ENCODE data around the gene KIF16B.
"Not testable (repeated sequence)": the region's sequence is repeated elsewhere in the genome, so short reads cannot be mapped to it uniquely, and the experiment has no call there.

KIF16B gene

GRCh38 chr20:16611817-16612216 lies 38.6 kb upstream of the KIF16B start:
- Histone ChIP-seq H3K27me3 (ENCODE audit: insufficient read depth, low read length) (peaks cover 22% of the 10 kb centered on the region), H3K4me3 (ENCODE audit: low read depth, low read length) (no peak overlapping the region), H3K4me1 (ENCODE audit: control insufficient read depth, insufficient read depth, low read length, unreplicated experiment) (no peaks in the 10 kb centered on the region), H2AFZ (ENCODE audit: low read length, unreplicated experiment) (no peak overlapping the region), H3K79me2 (ENCODE audit: control insufficient read depth, insufficient read depth, low read length, unreplicated experiment) (no peaks in the 10 kb centered on the region), H3K27ac (ENCODE audit: low read depth, low read length) (no peak overlapping the region), H3K36me3 (ENCODE audit: insufficient read depth, low read length) (no peaks in the 10 kb centered on the region)

- no peaks in the 10 kb centered on the region for H3K4me1 ChIP-seq (ENCODE audit: control insufficient read depth, insufficient read depth, low read length, unreplicated experiment)
- H3K79me2 ChIP-seq (ENCODE audit: control insufficient read depth, insufficient read depth, low read length, unreplicated experiment) = no peaks in the 10 kb centered on the region
- peaks cover 26% of the 10 kb centered on the region for H3K27me3 ChIP-seq (ENCODE audit: insufficient read depth, low read length)
- no peak overlapping the region for H3K27ac ChIP-seq (ENCODE audit: low read depth, low read length)
- H3K4me3 ChIP-seq (ENCODE audit: low read depth, low read length) = no peak overlapping the region
- no peaks in the 10 kb centered on the region for H3K36me3 ChIP-seq (ENCODE audit: insufficient read depth, low read length)
- no peak overlapping the region for H2AFZ ChIP-seq (ENCODE audit: low read length, unreplicated experiment)
Observed at GRCh38 chr20:16609066-16609465, 35.8 kb upstream of the KIF16B start.

- no peaks in the 10 kb centered on the region for H3K79me2 ChIP-seq (ENCODE audit: control insufficient read depth, insufficient read depth, low read length, unreplicated experiment)
- H3K4me1 ChIP-seq (ENCODE audit: control insufficient read depth, insufficient read depth, low read length, unreplicated experiment) = no peaks in the 10 kb centered on the region
- no peaks in the 10 kb centered on the region for H3K36me3 ChIP-seq (ENCODE audit: insufficient read depth, low read length)
- no peak overlapping the region for H3K27ac ChIP-seq (ENCODE audit: low read depth, low read length)
- no peak overlapping the region for H2AFZ ChIP-seq (ENCODE audit: low read length, unreplicated experiment)
- no peak overlapping the region for H3K4me3 ChIP-seq (ENCODE audit: low read depth, low read length)
- H3K27me3 ChIP-seq (ENCODE audit: insufficient read depth, low read length) = peaks cover 26% of the 10 kb centered on the region
Observed at GRCh38 chr20:16608277-16608650, 35.0 kb upstream of the KIF16B start.

- Histone ChIP-seq H3K4me3 (ENCODE audit: low read depth, low read length) (no peak overlapping the region), H3K36me3 (ENCODE audit: insufficient read depth, low read length) (no peaks in the 10 kb centered on the region), H3K27ac (ENCODE audit: low read depth, low read length) (no peak overlapping the region), H2AFZ (ENCODE audit: low read length, unreplicated experiment) (no peak overlapping the region), H3K4me1 (ENCODE audit: control insufficient read depth, insufficient read depth, low read length, unreplicated experiment) (no peaks in the 10 kb centered on the region), H3K27me3 (ENCODE audit: insufficient read depth, low read length) (peaks cover 24% of the 10 kb centered on the region), H3K79me2 (ENCODE audit: control insufficient read depth, insufficient read depth, low read length, unreplicated experiment) (no peaks in the 10 kb centered on the region)
Observed at GRCh38 chr20:16607364-16608276, 34.4 kb upstream of the KIF16B start.

- H3K27ac ChIP-seq (ENCODE audit: low read depth, low read length) = no peak overlapping the region
Observed at GRCh38 chr20:16606468-16607070, 33.3 kb upstream of the KIF16B start.

GRCh38 chr20:16601047-16601446 lies 27.8 kb upstream of the KIF16B start:
- no peak overlapping the region for H2AFZ ChIP-seq (ENCODE audit: low read length, unreplicated experiment)
- no peaks in the 10 kb centered on the region for H3K79me2 ChIP-seq (ENCODE audit: control insufficient read depth, insufficient read depth, low read length, unreplicated experiment)
- no peak overlapping the region for H3K27ac ChIP-seq (ENCODE audit: low read depth, low read length)
- peaks cover 26% of the 10 kb centered on the region for H3K27me3 ChIP-seq (ENCODE audit: insufficient read depth, low read length)
- no peaks in the 10 kb centered on the region for H3K4me1 ChIP-seq (ENCODE audit: control insufficient read depth, insufficient read depth, low read length, unreplicated experiment)
- no peaks in the 10 kb centered on the region for H3K36me3 ChIP-seq (ENCODE audit: insufficient read depth, low read length)
- H3K4me3 ChIP-seq (ENCODE audit: low read depth, low read length) = no peak overlapping the region

More at GRCh38 chr20:16606468-16607070, 33.3 kb upstream of the KIF16B start:
- H3K4me3 ChIP-seq (ENCODE audit: low read depth, low read length) = no peak overlapping the region
- H3K4me1 ChIP-seq (ENCODE audit: control insufficient read depth, insufficient read depth, low read length, unreplicated experiment) = no peaks in the 10 kb centered on the region
- H3K36me3 ChIP-seq (ENCODE audit: insufficient read depth, low read length) = no peaks in the 10 kb centered on the region
- H3K27me3 ChIP-seq (ENCODE audit: insufficient read depth, low read length) = peaks cover 21% of the 10 kb centered on the region
- no peaks in the 10 kb centered on the region for H3K79me2 ChIP-seq (ENCODE audit: control insufficient read depth, insufficient read depth, low read length, unreplicated experiment)
- H2AFZ ChIP-seq (ENCODE audit: low read length, unreplicated experiment) = no peak overlapping the region

- no peaks in the 10 kb centered on the region for H3K79me2 ChIP-seq (ENCODE audit: control insufficient read depth, insufficient read depth, low read length, unreplicated experiment)
- no peak overlapping the region for H3K4me3 ChIP-seq (ENCODE audit: low read depth, low read length)
- H3K27ac ChIP-seq (ENCODE audit: low read depth, low read length) = no peak overlapping the region
- H3K36me3 ChIP-seq (ENCODE audit: insufficient read depth, low read length) = no peaks in the 10 kb centered on the region
- peaks cover 38% of the 10 kb centered on the region for H3K27me3 ChIP-seq (ENCODE audit: insufficient read depth, low read length)
- H2AFZ ChIP-seq (ENCODE audit: low read length, unreplicated experiment) = no peak overlapping the region
- no peaks in the 10 kb centered on the region for H3K4me1 ChIP-seq (ENCODE audit: control insufficient read depth, insufficient read depth, low read length, unreplicated experiment)
Observed at GRCh38 chr20:16599257-16599656, 26.0 kb upstream of the KIF16B start.

GRCh38 chr20:16596991-16597390 lies 23.7 kb upstream of the KIF16B start:
- no peak overlapping the region for H3K27ac ChIP-seq (ENCODE audit: low read depth, low read length)
- peaks cover 60% of the 10 kb centered on the region for H3K27me3 ChIP-seq (ENCODE audit: insufficient read depth, low read length)
- H3K79me2 ChIP-seq (ENCODE audit: control insufficient read depth, insufficient read depth, low read length, unreplicated experiment) = no peaks in the 10 kb centered on the region
- H2AFZ ChIP-seq (ENCODE audit: low read length, unreplicated experiment) = no peak overlapping the region
- no peaks in the 10 kb centered on the region for H3K36me3 ChIP-seq (ENCODE audit: insufficient read depth, low read length)
- no peak overlapping the region for H3K4me3 ChIP-seq (ENCODE audit: low read depth, low read length)
- H3K4me1 ChIP-seq (ENCODE audit: control insufficient read depth, insufficient read depth, low read length, unreplicated experiment) = no peaks in the 10 kb centered on the region

- H3K36me3 ChIP-seq (ENCODE audit: insufficient read depth, low read length); H3K27ac ChIP-seq (ENCODE audit: low read depth, low read length); H3K4me1 ChIP-seq (ENCODE audit: control insufficient read depth, insufficient read depth, low read length, unreplicated experiment); H2AFZ ChIP-seq (ENCODE audit: low read length, unreplicated experiment); H3K79me2 ChIP-seq (ENCODE audit: control insufficient read depth, insufficient read depth, low read length, unreplicated experiment); H3K4me3 ChIP-seq (ENCODE audit: low read depth, low read length): not testable (repeated sequence)
- H3K27me3 ChIP-seq (ENCODE audit: insufficient read depth, low read length) = peaks cover 62% of the 10 kb centered on the region
Observed at GRCh38 chr20:16596404-16596803, 23.2 kb upstream of the KIF16B start.

GRCh38 chr20:16595376-16595775 lies 22.1 kb upstream of the KIF16B start:
- H3K36me3 ChIP-seq (ENCODE audit: insufficient read depth, low read length) = no peaks in the 10 kb centered on the region
- H3K4me1 ChIP-seq (ENCODE audit: control insufficient read depth, insufficient read depth, low read length, unreplicated experiment) = no peaks in the 10 kb centered on the region
- H2AFZ ChIP-seq (ENCODE audit: low read length, unreplicated experiment) = no peak overlapping the region
- H3K79me2 ChIP-seq (ENCODE audit: control insufficient read depth, insufficient read depth, low read length, unreplicated experiment) = no peaks in the 10 kb centered on the region
- H3K27me3 ChIP-seq (ENCODE audit: insufficient read depth, low read length) = peaks cover 60% of the 10 kb centered on the region
- no peak overlapping the region for H3K27ac ChIP-seq (ENCODE audit: low read depth, low read length)
- no peak overlapping the region for H3K4me3 ChIP-seq (ENCODE audit: low read depth, low read length)
